OCI-LY7 (cell line): ENCODE results near the gene MEIS2. TPM values are rescaled to one million over a fixed set of nuclear protein-coding genes. Genes with fewer than 3 reads are reported as not detected.

Source experiments
- BruUV-seq: library from RNA; stranded (reverse); fragments of 400-500 nt; replicated peaks from 2 replicates; lab custom pipeline; 2021; lab: Mats Ljungman, UMichigan
- CTCF ChIA-PET: fragments of 300-600 bp; sonication (Branson Sonifier 250); formaldehyde crosslinking; loops from one replicate; lab custom pipeline; 2022; ENCODE audit warnings: antibody characterized with exemption; ENCODE audit not compliant: unreplicated experiment; lab: Charles Lee
- POLR2A ChIA-PET: fragments of 300-600 bp; sonication (Branson Sonifier 250); formaldehyde crosslinking; loops from one replicate; lab custom pipeline; 2022; ENCODE audit warnings: antibody characterized with exemption; lab: Charles Lee
- DNase-seq: peaks from one replicate; pipeline ENCODE4 v3.0.0-alpha.2; 2015; ENCODE audit warnings: low spot score
- H2AFZ ChIP-seq: fragments of 200-600 bp; sonication (generic), shearing (Covaris generic); 2 replicates; pipeline ENCODE4 v1.6.1; 2014; ENCODE audit warnings: mild to moderate bottlenecking, antibody characterized with exemption, low read length, moderate library complexity
- H3K27ac ChIP-seq: fragments of 200-600 bp; sonication (generic); 2 replicates; pipeline ENCODE4 v1.5.1; 2014; ENCODE audit warnings: mixed run types, low read depth, mild to moderate bottlenecking, moderate library complexity, low read length, inconsistent platforms; ENCODE audit not compliant: poor library complexity, severe bottlenecking
- H3K36me3 ChIP-seq: fragments of 200-600 bp; sonication (generic); 2 replicates; pipeline ENCODE4 v1.6.1; 2014; ENCODE audit warnings: mild to moderate bottlenecking, antibody characterized with exemption, low read length, moderate library complexity, mixed read lengths; ENCODE audit not compliant: insufficient read depth
- H3K4me1 ChIP-seq: fragments of 200-600 bp; sonication (generic); 2 replicates; pipeline ENCODE4 v1.5.1; 2014; ENCODE audit warnings: mild to moderate bottlenecking, low read length; ENCODE audit not compliant: insufficient read depth, poor library complexity, severe bottlenecking
- H3K4me2 ChIP-seq: fragments of 200-600 bp; sonication (generic); 2 replicates; pipeline ENCODE4 v1.6.1; 2014; ENCODE audit warnings: mild to moderate bottlenecking, low read length
- H3K4me3 ChIP-seq: fragments of 200-600 bp; sonication (generic); 2 replicates; pipeline ENCODE4 v1.5.1; 2014; ENCODE audit warnings: mild to moderate bottlenecking, low read depth, low read length; ENCODE audit not compliant: poor library complexity, severe bottlenecking
- H3K79me2 ChIP-seq: fragments of 200-600 bp; sonication (generic); 2 replicates; pipeline ENCODE4 v1.6.1; 2016; ENCODE audit warnings: low read depth, mild to moderate bottlenecking, low read length, moderate library complexity, mixed read lengths; ENCODE audit not compliant: insufficient read depth
- H3K9me2 ChIP-seq: fragments of 200-600 bp; sonication (generic); 2 replicates; pipeline ENCODE4 v1.6.1; 2016; ENCODE audit warnings: mild to moderate bottlenecking, low read length, mixed read lengths; ENCODE audit not compliant: insufficient read depth
- H3K9me3 ChIP-seq: fragments of 200-600 bp; sonication (generic); 2 replicates; pipeline ENCODE4 v1.6.1; 2014; ENCODE audit warnings: mild to moderate bottlenecking, mixed run types, low read length, mixed read lengths
- H4K20me1 ChIP-seq: fragments of 200-600 bp; sonication (generic); 2 replicates; pipeline ENCODE4 v1.6.1; 2014; ENCODE audit warnings: mild to moderate bottlenecking, antibody characterized with exemption, low read length, moderate library complexity, mixed read lengths; ENCODE audit not compliant: insufficient read depth
- CTCF ChIP-seq: fragments of 200-600 bp; sonication (generic); conservative IDR thresholded peaks from 2 replicates; pipeline ENCODE4 v1.5.1; 2014; ENCODE audit warnings: mild to moderate bottlenecking, antibody characterized with exemption, low read length, moderate library complexity, mixed read lengths
- EZH2phosphoT487 ChIP-seq: fragments of 200-600 bp; sonication (generic); IDR thresholded peaks from 2 replicates; pipeline ENCODE4 v1.6.1; 2018; ENCODE audit warnings: low read depth, borderline replicate concordance, mild to moderate bottlenecking, mixed run types, antibody characterized with exemption, low read length, moderate library complexity, mixed read lengths
- intact Hi-C: fragments of 100-400 bp; cut with micrococcal nuclease; formaldehyde crosslinking; loops from one replicate; pipeline ENCODE4 v1.10.0; 2022; ENCODE audit not compliant: unreplicated experiment
- total RNA-seq, 2 experiments: library from RNA; depleted of rRNA in 1 of 2; stranded (reverse); fragments of >200 nt in 1 of 2; shearing (Covaris generic) in 1 of 2; gene quantifications; 2 replicates each; pipeline ENCODE4 v1.2.3, GENCODE V29; 2014 to 2022

MEIS2 gene
- total RNA-seq, 2 experiments from 2014 or later = 31.0 to 35.8 TPM

- peak; percentile 53 for DNase-seq
- Histone ChIP-seq H2AFZ (no peak overlapping the region; the same call in 1 of the 2 replicates), H3K9me2 (no peaks in the 10 kb centered on the region), H3K4me2 (peak overlapping the region; percentile 59), H3K4me1 (peaks cover 24% of the 10 kb centered on the region), H3K27ac (no peak overlapping the region), H3K9me3 (no peaks in the 10 kb centered on the region), H3K36me3 (no peaks in the 10 kb centered on the region), H3K4me3 (no peak overlapping the region), H3K79me2 (no peaks in the 10 kb centered on the region), H4K20me1 (no peaks in the 10 kb centered on the region)
- intact Hi-C loops = no loop called here
- CTCF ChIA-PET = no interaction called here
- POLR2A ChIA-PET = interaction anchor here (0.6 to 1.6 kb wide), 5 partner anchors 13 to 23 kb away, joined by 3 to 5 read pairs (median 4); no protein-coding TSS in a partner anchor
- TF ChIP-seq EZH2phosphoT487 (no peak), CTCF (no peak)
- no TSS peak for BruUV-seq
These were observed 85.3 kb downstream of the MEIS2 start for GRCh38 chr15:37015035-37015434.

- Histone ChIP-seq H3K9me2 (no peaks in the 10 kb centered on the region), H2AFZ (no peak overlapping the region; the same call in 1 of the 2 replicates), H3K9me3 (no peaks in the 10 kb centered on the region), H3K79me2 (no peaks in the 10 kb centered on the region), H3K4me2 (peak overlapping the region; percentile 59; the same call in 1 of the 2 replicates), H3K36me3 (no peaks in the 10 kb centered on the region), H3K27ac (no peak overlapping the region), H4K20me1 (no peaks in the 10 kb centered on the region), H3K4me1 (peaks cover 24% of the 10 kb centered on the region), H3K4me3 (no peak overlapping the region)
- intact Hi-C loops = no loop called here
- no peak for DNase-seq
- TF ChIP-seq CTCF (no peak), EZH2phosphoT487 (no peak)
- ChIA-PET POLR2A (interaction anchor here (0.6 to 1.2 kb wide), 4 partner anchors 14 to 122 kb away, joined by 3 to 5 read pairs (median 3); no protein-coding TSS in a partner anchor), CTCF (interaction anchor here (0.6 kb wide), 1 partner anchor 143 kb away, joined by 3 read pairs; no protein-coding TSS in a partner anchor)
- no TSS peak for BruUV-seq
These were observed 85.8 kb downstream of the MEIS2 start for GRCh38 chr15:37014566-37014965.

GRCh38 chr15:37014137-37014536 is 86.2 kb downstream of the MEIS2 start:
- intact Hi-C loops = no loop called here
- no peaks in the 10 kb centered on the region for H3K9me3 ChIP-seq
- no peaks in the 10 kb centered on the region for H4K20me1 ChIP-seq
- TF ChIP-seq CTCF (no peak), EZH2phosphoT487 (no peak)
- no peak overlapping the region for H3K4me3 ChIP-seq
- peaks cover 24% of the 10 kb centered on the region for H3K4me1 ChIP-seq
- ChIA-PET CTCF (interaction anchor here (0.6 kb wide), 1 partner anchor 143 kb away, joined by 3 read pairs; no protein-coding TSS in a partner anchor), POLR2A (interaction anchor here (0.6 to 1.2 kb wide), 3 partner anchors 14 to 122 kb away, joined by 3 to 5 read pairs (median 3); no protein-coding TSS in a partner anchor)
- no TSS peak for BruUV-seq
- no peak overlapping the region for H2AFZ ChIP-seq
- no peak for DNase-seq
- H3K79me2 ChIP-seq = no peaks in the 10 kb centered on the region
- H3K9me2 ChIP-seq = no peaks in the 10 kb centered on the region
- H3K4me2 ChIP-seq = peak overlapping the region; percentile 59; the same call in 1 of the 2 replicates
- H3K27ac ChIP-seq = no peak overlapping the region
- H3K36me3 ChIP-seq = no peaks in the 10 kb centered on the region
